Measurements from ENCODE around the gene LRRC45.

LRRC45 gene

DNA sequence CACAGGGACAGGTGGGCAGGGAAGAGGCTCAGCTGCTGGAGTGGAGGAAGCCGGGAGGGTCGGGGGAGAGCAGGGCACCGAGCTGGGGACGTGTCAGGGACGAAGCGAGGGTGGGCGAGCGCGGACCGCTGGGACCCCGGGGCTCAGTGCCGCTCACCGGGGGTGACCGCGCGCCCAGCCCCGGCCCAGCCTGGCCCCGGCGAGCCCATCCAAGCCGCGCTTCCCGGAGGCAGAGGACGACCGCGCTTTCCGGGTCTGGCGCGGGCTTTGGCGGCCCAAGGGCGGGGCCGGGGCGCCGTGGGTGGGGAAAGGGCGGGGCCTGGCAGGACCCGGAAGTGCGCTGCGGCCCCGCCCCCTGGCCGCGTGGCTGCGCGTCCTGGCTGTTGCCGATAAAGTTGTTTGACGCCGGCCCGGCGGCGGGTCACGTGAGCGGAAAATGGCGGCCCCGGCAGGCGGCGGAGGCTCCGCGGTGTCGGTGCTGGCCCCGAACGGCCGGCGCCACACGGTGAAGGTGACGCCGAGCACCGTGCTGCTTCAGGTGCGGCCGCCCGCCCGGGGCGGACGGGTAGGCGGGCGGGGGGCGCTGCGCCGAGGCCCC lies 45.8 kb upstream of the LRRC45 start, which contains the start of gene ASPSCR1:
ASPSCR1 (plus strand) TSS at position 419 of the 598 bp plus-strand sequence; CDS start at position 437, 18 bp downstream.
- peaks cover 4% of the 10 kb centered on the region for H3K79me1 ChIP-seq (ENCODE audit: low read depth, low read length)
- WGBS, 2 donors (ENCODE audit: extremely low coverage in 2 of 2, insufficient read length in 2 of 2, insufficient replicate concordance in 1 of 2), result no CpG with 5 or more reads among the region's 76 CpGs

DNA sequence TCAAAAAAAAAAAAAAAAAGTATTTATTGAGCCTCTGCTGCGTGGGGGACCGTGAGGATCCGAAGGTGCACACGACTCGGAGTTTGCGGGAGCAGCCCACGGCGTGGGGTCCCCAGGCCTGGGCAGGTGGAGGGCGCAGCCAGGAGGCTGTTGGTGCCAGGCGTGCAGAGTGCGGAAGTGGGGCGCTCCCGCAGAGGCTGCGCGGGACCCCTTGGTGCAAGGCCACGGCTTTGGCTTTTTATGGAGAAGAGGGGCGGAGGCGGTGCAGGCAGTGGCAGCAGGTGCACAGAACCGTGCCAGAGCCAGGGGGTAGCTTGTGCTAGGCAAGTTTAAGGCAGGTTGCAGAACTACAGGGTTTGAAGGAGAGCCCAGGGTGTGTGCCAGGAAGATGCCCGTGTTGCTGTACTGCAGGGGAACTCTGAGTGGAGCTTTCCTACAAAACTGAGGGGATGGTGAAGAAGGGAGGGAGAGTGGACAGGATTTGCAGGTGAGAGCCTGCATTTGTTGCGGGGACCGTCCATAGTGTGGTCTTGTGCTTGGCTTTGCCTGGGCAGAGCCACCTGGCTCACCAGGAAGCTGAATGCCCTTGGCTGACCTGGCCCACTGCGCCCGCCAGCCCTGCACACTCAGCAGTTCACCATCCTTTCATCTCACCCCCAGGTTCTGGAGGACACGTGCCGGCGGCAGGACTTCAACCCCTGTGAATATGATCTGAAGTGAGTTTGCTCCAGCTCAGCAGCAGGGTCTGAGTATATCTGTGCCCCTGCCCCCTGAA lies 44.4 kb upstream of the LRRC45 start:
- peak overlapping the region; percentile 55 to 88 for H3K4me3 ChIP-seq (ENCODE audit: low read length in 2 of 2)
- peaks cover 4% of the 10 kb centered on the region for H3K79me1 ChIP-seq (ENCODE audit: low read depth, low read length)

More for the DNA sequence above, 45.8 kb upstream of the LRRC45 start, which contains the start of gene ASPSCR1:
- Histone ChIP-seq H3K4ac (ENCODE audit: low read length) (peak within 1 kb of the TSS; percentile 93), H3K23ac (ENCODE audit: low read depth, low read length, poor library complexity) (peak within 1 kb of the TSS; percentile 98), H3K18ac (ENCODE audit: low read length) (peak within 1 kb of the TSS; percentile 99), H3K27ac (replicated peaks; ENCODE audit: low read length) (peak within 1 kb of the TSS; percentile 88), H3K27me3 (ENCODE audit: control insufficient read depth in 3 of 3, insufficient read depth in 3 of 3, low read depth in 1 of 3, low read length in 3 of 3) (peaks cover 0 to 14% (median 0%) of the 10 kb centered on the region in 3 experiments), H4K91ac (ENCODE audit: low read depth, low read length, poor library complexity) (no peak within 1 kb of the TSS), H3K4me3 (ENCODE audit: low read length in 2 of 2) (peak within 1 kb of the TSS; percentile 88 to 95), H3K9me3 (replicated peaks in 1 of 2; ENCODE audit: control insufficient read depth in 2 of 2, insufficient read depth in 1 of 2, low read depth in 1 of 2, low read length in 2 of 2) (peaks cover 3 to 10% of the 10 kb centered on the region in 2 donors), H4K8ac (ENCODE audit: low read depth, low read length) (peak within 1 kb of the TSS; percentile 96), H2BK12ac (ENCODE audit: low read length) (peak within 1 kb of the TSS; percentile 73), H2BK5ac (ENCODE audit: low read length) (peak within 1 kb of the TSS; percentile 95), H3K9ac (ENCODE audit: low read depth, low read length, poor library complexity) (peak within 1 kb of the TSS; percentile 97), H2AFZ (ENCODE audit: low read length) (peak within 1 kb of the TSS; percentile 99), H3K4me2 (ENCODE audit: insufficient read depth, low read length, poor library complexity, severe bottlenecking) (peak within 1 kb of the TSS; percentile 93), H2BK120ac (ENCODE audit: low read depth, low read length) (peak within 1 kb of the TSS; percentile 72), H2BK15ac (ENCODE audit: low read length) (peak within 1 kb of the TSS; percentile 92), H3K36me3 (replicated peaks in 1 of 2; ENCODE audit: control insufficient read depth in 2 of 2, insufficient read depth in 2 of 2, low read length in 2 of 2) (peaks cover 2 to 22% of the 10 kb centered on the region in 2 donors), H3K14ac (ENCODE audit: low read length) (peak within 1 kb of the TSS; percentile 99), H3K4me1 (ENCODE audit: control insufficient read depth in 2 of 2, insufficient read depth in 1 of 2, low read depth in 1 of 2, low read length in 2 of 2) (peaks cover 8% of the 10 kb centered on the region in 2 donors), H2AK5ac (ENCODE audit: low read depth, low read length) (peak within 1 kb of the TSS; percentile 99)
- DNase-seq (ENCODE audit: low spot score), result peak; percentile 92

DNA sequence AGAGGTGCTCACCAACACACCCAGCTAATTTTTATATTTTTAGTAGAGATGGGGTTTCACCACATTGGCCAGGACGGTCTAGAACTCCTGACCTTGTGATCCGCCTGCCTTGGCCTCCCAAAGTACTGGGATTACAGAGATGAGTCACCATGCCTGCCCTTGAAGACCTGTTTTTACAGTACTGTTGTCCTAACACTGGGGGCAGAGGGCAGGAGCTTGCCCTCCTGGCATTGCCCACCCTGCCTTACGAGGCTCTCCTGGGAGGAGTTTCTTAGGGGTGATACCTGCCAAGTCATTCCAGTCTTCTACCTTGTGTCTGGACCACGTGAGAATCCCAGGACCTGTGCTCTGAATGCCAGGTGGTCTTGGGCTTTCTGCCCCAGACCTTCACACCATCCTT lies 43.0 kb upstream of the LRRC45 start:
- no peak overlapping the region for H3K18ac ChIP-seq (ENCODE audit: low read length)
- no peak for DNase-seq (ENCODE audit: low spot score)
- no peak overlapping the region for H3K4me2 ChIP-seq (ENCODE audit: insufficient read depth, low read length, poor library complexity, severe bottlenecking)
- H3K9ac ChIP-seq (ENCODE audit: low read depth, low read length, poor library complexity), result no peak overlapping the region
- no peak overlapping the region for H2BK5ac ChIP-seq (ENCODE audit: low read length)
- peaks cover 0 to 12% (median 0%) of the 10 kb centered on the region in 3 experiments for H3K27me3 ChIP-seq (ENCODE audit: control insufficient read depth in 3 of 3, insufficient read depth in 3 of 3, low read depth in 1 of 3, low read length in 3 of 3)
- no peak overlapping the region for H2BK12ac ChIP-seq (ENCODE audit: low read length)
- H3K4ac ChIP-seq (ENCODE audit: low read length), result no peak overlapping the region
- H2AK5ac ChIP-seq (ENCODE audit: low read depth, low read length), result no peak overlapping the region
- peaks cover 7% of the 10 kb centered on the region for H3K79me1 ChIP-seq (ENCODE audit: low read depth, low read length)
- H3K27ac ChIP-seq (replicated peaks; ENCODE audit: low read length), result no peak overlapping the region
- H3K4me1 ChIP-seq (ENCODE audit: control insufficient read depth in 2 of 2, insufficient read depth in 1 of 2, low read depth in 1 of 2, low read length in 2 of 2), result peaks cover 8% of the 10 kb centered on the region in 2 donors
- WGBS, 2 donors (ENCODE audit: extremely low coverage in 2 of 2, insufficient read length in 2 of 2, insufficient replicate concordance in 1 of 2), result no CpG with 5 or more reads among the region's 4 CpGs
- H3K4me3 ChIP-seq (ENCODE audit: low read length in 2 of 2), result no peak overlapping the region
- peaks cover 8 to 35% of the 10 kb centered on the region in 2 donors for H3K36me3 ChIP-seq (replicated peaks in 1 of 2; ENCODE audit: control insufficient read depth in 2 of 2, insufficient read depth in 2 of 2, low read length in 2 of 2)
- no peak overlapping the region for H4K8ac ChIP-seq (ENCODE audit: low read depth, low read length)
- no peak overlapping the region for H3K23ac ChIP-seq (ENCODE audit: low read depth, low read length, poor library complexity)
- no peak overlapping the region for H2BK120ac ChIP-seq (ENCODE audit: low read depth, low read length)
- H3K9me3 ChIP-seq (replicated peaks in 1 of 2; ENCODE audit: control insufficient read depth in 2 of 2, insufficient read depth in 1 of 2, low read depth in 1 of 2, low read length in 2 of 2), result peaks cover 0 to 3% of the 10 kb centered on the region in 2 donors
- no peak overlapping the region for H4K91ac ChIP-seq (ENCODE audit: low read depth, low read length, poor library complexity)
- H2BK15ac ChIP-seq (ENCODE audit: low read length), result no peak overlapping the region
- no peak overlapping the region for H2AFZ ChIP-seq (ENCODE audit: low read length)
- H3K14ac ChIP-seq (ENCODE audit: low read length), result no peak overlapping the region

More for the DNA sequence above, 44.4 kb upstream of the LRRC45 start:
- Histone ChIP-seq H3K4ac (ENCODE audit: low read length) (no peak overlapping the region), H3K9me3 (replicated peaks in 1 of 2; ENCODE audit: control insufficient read depth in 2 of 2, insufficient read depth in 1 of 2, low read depth in 1 of 2, low read length in 2 of 2) (peaks cover 0 to under 1% of the 10 kb centered on the region in 2 donors), H3K4me1 (ENCODE audit: control insufficient read depth in 2 of 2, insufficient read depth in 1 of 2, low read depth in 1 of 2, low read length in 2 of 2) (peaks cover 8% of the 10 kb centered on the region in 2 donors), H3K27ac (replicated peaks; ENCODE audit: low read length) (no peak overlapping the region), H2AFZ (ENCODE audit: low read length) (no peak overlapping the region), H3K27me3 (ENCODE audit: control insufficient read depth in 3 of 3, insufficient read depth in 3 of 3, low read depth in 1 of 3, low read length in 3 of 3) (peaks cover 0 to 14% (median 0%) of the 10 kb centered on the region in 3 experiments), H3K9ac (ENCODE audit: low read depth, low read length, poor library complexity) (no peak overlapping the region), H3K23ac (ENCODE audit: low read depth, low read length, poor library complexity) (no peak overlapping the region), H3K14ac (ENCODE audit: low read length) (no peak overlapping the region), H3K4me2 (ENCODE audit: insufficient read depth, low read length, poor library complexity, severe bottlenecking) (no peak overlapping the region), H2AK5ac (ENCODE audit: low read depth, low read length) (peak overlapping the region; percentile 93), H2BK15ac (ENCODE audit: low read length) (no peak overlapping the region), H4K8ac (ENCODE audit: low read depth, low read length) (peak overlapping the region; percentile 44), H3K36me3 (replicated peaks in 1 of 2; ENCODE audit: control insufficient read depth in 2 of 2, insufficient read depth in 2 of 2, low read length in 2 of 2) (peaks cover 2 to 27% of the 10 kb centered on the region in 2 donors), H4K91ac (ENCODE audit: low read depth, low read length, poor library complexity) (no peak overlapping the region), H3K18ac (ENCODE audit: low read length) (no peak overlapping the region), H2BK12ac (ENCODE audit: low read length) (no peak overlapping the region), H2BK5ac (ENCODE audit: low read length) (no peak overlapping the region), H2BK120ac (ENCODE audit: low read depth, low read length) (no peak overlapping the region)
- no CpG with 5 or more reads among the region's 27 CpGs for WGBS, 2 donors (ENCODE audit: extremely low coverage in 2 of 2, insufficient read length in 2 of 2, insufficient replicate concordance in 1 of 2)
- no peak for DNase-seq (ENCODE audit: low spot score)
